ENCODE measurements around the gene LGALS12. TPM values are rescaled to one million over a fixed set of nuclear protein-coding genes. Genes with fewer than 3 reads are reported as not detected.

The LGALS12 gene
- polyA plus RNA-seq, 3 donors from 2014 or later = 1.7 TPM; not detected in 2

- Mint-ChIP-seq H3K9me3 (no peaks in the 10 kb centered on the region), H3K27ac (peak overlapping the region; percentile 52 to 91 (median 78)), H3K27me3 (ENCODE audit: low read depth in 3 of 3) (peaks cover 3 to 5% (median 3%) of the 10 kb centered on the region in 3 donors), H3K36me3 (no peaks in the 10 kb centered on the region), H3K4me1 (peaks cover 50 to 67% of the 10 kb centered on the region in 2 donors), H3K4me3 (peak overlapping the region; percentile 6 to 82 (median 60))
- DNase-seq = peak in 1 of 3 donors; percentile 45
Measured at GRCh38 chr11:63560506-63561180, 54.8 kb downstream of the LGALS12 start.

DNA sequence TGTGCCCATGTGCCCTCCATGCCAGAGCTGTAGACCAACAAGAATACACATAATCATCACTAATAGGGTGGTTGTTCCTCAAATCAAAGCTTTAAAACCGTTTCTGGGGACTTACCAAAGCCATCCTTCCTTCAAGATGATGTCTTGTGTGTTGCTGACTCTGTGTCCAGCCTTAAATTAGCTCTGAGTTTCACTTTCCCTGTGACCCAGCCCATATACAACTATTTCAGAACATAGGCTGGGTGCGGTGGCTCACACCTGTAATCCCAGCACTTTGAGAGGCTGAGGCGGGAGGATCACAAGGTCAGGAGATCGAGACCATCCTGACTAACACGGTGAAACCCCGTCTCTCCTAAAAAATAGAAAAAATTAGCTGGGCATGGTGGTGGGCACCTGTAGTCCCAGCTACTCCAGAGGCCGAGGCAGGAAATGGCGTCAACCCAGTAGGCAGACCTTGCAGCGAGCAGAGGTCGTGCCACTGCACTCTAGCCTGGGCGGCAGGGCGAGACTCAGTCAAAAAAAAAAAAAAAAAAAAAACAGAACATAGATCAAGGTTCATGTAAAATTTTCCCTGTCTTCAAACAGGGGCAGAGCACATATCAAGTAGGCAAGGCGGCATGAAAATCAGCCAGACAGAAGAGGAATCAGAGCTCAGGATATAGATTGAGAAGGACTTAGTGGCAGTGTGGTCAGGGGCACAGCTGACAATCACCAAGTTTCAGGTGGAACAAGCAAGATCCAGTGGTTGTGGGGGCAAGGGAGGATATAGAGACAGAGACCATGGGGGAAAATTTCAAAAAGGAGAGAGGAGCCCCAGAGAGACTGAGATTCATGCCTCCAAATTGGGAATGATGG, 57.5 kb downstream of the LGALS12 start, which contains the start of gene PLAAT2:
Gene PLAAT2, minus strand, starts transcription at position 179 of the 855 bp plus-strand sequence. Its CDS starts 55 bp downstream, at position 124.
- peaks cover 5 to 10% (median 9%) of the 10 kb centered on the region in 3 donors for H3K27me3 Mint-ChIP-seq (ENCODE audit: low read depth in 3 of 3)
- no peak for DNase-seq
- H3K4me3 Mint-ChIP-seq = peak within 1 kb of the TSS; percentile 3 to 50 (median 22)
- no peaks in the 10 kb centered on the region for H3K36me3 Mint-ChIP-seq
- H3K27ac Mint-ChIP-seq = peak within 1 kb of the TSS in 5 of 6 donors; percentile 51 to 94 (median 75)
- peaks cover 61 to 72% of the 10 kb centered on the region in 2 donors for H3K4me1 Mint-ChIP-seq
- H3K9me3 Mint-ChIP-seq = no peaks in the 10 kb centered on the region

- DNase-seq = peak; percentile 46 to 52 (median 49)
Measured at GRCh38 chr11:63564056-63564774, 58.3 kb downstream of the LGALS12 start.

GRCh38 chr11:63564784-63565350, 59.0 kb downstream of the LGALS12 start:
- peak overlapping the region; percentile 73 to 94 (median 83) for H3K27ac Mint-ChIP-seq
- H3K4me1 Mint-ChIP-seq = peaks cover 65 to 76% of the 10 kb centered on the region in 2 donors
- peaks cover 3 to 10% (median 9%) of the 10 kb centered on the region in 3 donors for H3K27me3 Mint-ChIP-seq (ENCODE audit: low read depth in 3 of 3)
- no peaks in the 10 kb centered on the region for H3K9me3 Mint-ChIP-seq
- H3K4me3 Mint-ChIP-seq = peak overlapping the region in 4 of 5 donors; percentile 6 to 32 (median 24)
- H3K36me3 Mint-ChIP-seq = no peaks in the 10 kb centered on the region
- DNase-seq = no peak

More at GRCh38 chr11:63564056-63564774, 58.3 kb downstream of the LGALS12 start:
- H3K27me3 Mint-ChIP-seq (ENCODE audit: low read depth in 3 of 3) = peaks cover 3 to 10% (median 9%) of the 10 kb centered on the region in 3 donors
- H3K9me3 Mint-ChIP-seq = no peaks in the 10 kb centered on the region
- H3K4me3 Mint-ChIP-seq = peak overlapping the region; percentile 6 to 50 (median 32)
- H3K4me1 Mint-ChIP-seq = peaks cover 64 to 72% of the 10 kb centered on the region in 2 donors
- H3K36me3 Mint-ChIP-seq = no peaks in the 10 kb centered on the region
- peak overlapping the region; percentile 73 to 94 (median 83) for H3K27ac Mint-ChIP-seq

Other genes with a start within 250 kb of the LGALS12 start
- gene SLC22A9, start 136.3 kb upstream of the LGALS12 start, polyA plus RNA-seq = not detected
- gene PLAAT5, start 14.9 kb upstream of the LGALS12 start, polyA plus RNA-seq = 1 to 10 TPM in 2 of 3 donors, under 1 TPM in 1; 0.63 to 3.8 (median 1.5) TPM
- 100 to 1,000 TPM; 886 to 933 (median 906) TPM for gene PLAAT4, start 30.7 kb downstream of the LGALS12 start, polyA plus RNA-seq
- 1 to 10 TPM in 2 of 3 donors, not detected in 1; 2.8 to 3.0 TPM for gene PLAAT2, start 57.3 kb downstream of the LGALS12 start, polyA plus RNA-seq
- gene PLAAT3, start 108.3 kb downstream of the LGALS12 start, polyA plus RNA-seq = 10 to 100 TPM; 63.6 to 85.2 (median 84.6) TPM
- gene ATL3, start 165.3 kb downstream of the LGALS12 start, polyA plus RNA-seq = 10 to 100 TPM; 28.0 to 33.7 (median 29.8) TPM
- gene RTN3, start 175.4 kb downstream of the LGALS12 start, polyA plus RNA-seq = 10 to 100 TPM; 47.8 to 87.9 (median 62.6) TPM